GM19468 (cell line): Measurements from ENCODE around the gene KCNQ1OT1.

Source experiments
- ATAC-seq: cut with Tn5 transposase; IDR thresholded peaks from one replicate; pipeline ENCODE4 v1.9.1; 2021; ENCODE audit warnings: mild to moderate bottlenecking, moderate library complexity, moderate number of reproducible peaks; ENCODE audit not compliant: unreplicated experiment; ENCODE audit errors: extremely low read depth

Gene KCNQ1OT1

GRCh38 chr11:2722955-2723354 lies 23.2 kb upstream of the KCNQ1OT1 start:
- ATAC-seq = no peak

GRCh38 chr11:2721210-2721916 lies 21.6 kb upstream of the KCNQ1OT1 start:
- no peak for ATAC-seq

GRCh38 chr11:2719831-2720590 lies 20.2 kb upstream of the KCNQ1OT1 start:
- no peak for ATAC-seq

- ATAC-seq = no peak
Observed at GRCh38 chr11:2718817-2719438, 19.1 kb upstream of the KCNQ1OT1 start.

GRCh38 chr11:2717561-2718325 lies 17.9 kb upstream of the KCNQ1OT1 start:
- no peak for ATAC-seq

- no peak for ATAC-seq
Observed at GRCh38 chr11:2716376-2717095, 16.7 kb upstream of the KCNQ1OT1 start.

- ATAC-seq = no peak
Observed at GRCh38 chr11:2715716-2716350, 16.0 kb upstream of the KCNQ1OT1 start.

- ATAC-seq = no peak
Observed at GRCh38 chr11:2714871-2715270, 15.1 kb upstream of the KCNQ1OT1 start.

- ATAC-seq = no peak
Observed at GRCh38 chr11:2714463-2714800, 14.6 kb upstream of the KCNQ1OT1 start.

- no peak for ATAC-seq
Observed at GRCh38 chr11:2713661-2714462, 14.1 kb upstream of the KCNQ1OT1 start.

GRCh38 chr11:2713094-2713493 lies 13.3 kb upstream of the KCNQ1OT1 start:
- no peak for ATAC-seq

GRCh38 chr11:2711161-2711560 lies 11.4 kb upstream of the KCNQ1OT1 start:
- no peak for ATAC-seq

GRCh38 chr11:2709429-2709828 lies 9.6 kb upstream of the KCNQ1OT1 start:
- ATAC-seq = no peak

- ATAC-seq = no peak
Observed at GRCh38 chr11:2708757-2709281, 9.0 kb upstream of the KCNQ1OT1 start.

- ATAC-seq = no peak
Observed at GRCh38 chr11:2708151-2708581, 8.4 kb upstream of the KCNQ1OT1 start.

- no peak for ATAC-seq
Observed at GRCh38 chr11:2707736-2708135, 7.9 kb upstream of the KCNQ1OT1 start.

- ATAC-seq = no peak
Observed at GRCh38 chr11:2706321-2706720, 6.5 kb upstream of the KCNQ1OT1 start.

- ATAC-seq = no peak
Observed at GRCh38 chr11:2704896-2705606, 5.3 kb upstream of the KCNQ1OT1 start.
